Natural killer cell (primary cell): ENCODE results near the gene PKLR. TPM values are rescaled to one million over a fixed set of nuclear protein-coding genes. Genes with fewer than 3 reads are reported as not detected.

ENCODE experiments used
- ATAC-seq, 3 donors: fragments of 150-1000 bp in 2 of 3; fragments of 200-7000 bp in 1 of 3; cut with Tn5 transposase; 1 replicate in 1 of 3; 2 replicates in 2 of 3; pipeline ENCODE4 v1.10.0; 2021; ENCODE audit warnings: mild to moderate bottlenecking in 2 of 3, moderate library complexity in 2 of 3
- DNase-seq, 2 donors: peaks; one replicate each; pipeline versions ENCODE4 v3.0.0 to v3.0.0-alpha.2; 2013 to 2021; ENCODE audit warnings: mixed read lengths in 1 of 2
- H3K27ac ChIP-seq: one replicate; pipeline ENCODE4 v1.5.1; 2013; ENCODE audit warnings: mild to moderate bottlenecking, low read length
- H3K27me3 ChIP-seq: one replicate; pipeline ENCODE4 v1.6.1; 2013; ENCODE audit warnings: low read length; ENCODE audit not compliant: control insufficient read depth, insufficient read depth
- H3K36me3 ChIP-seq: one replicate; pipeline ENCODE4 v1.6.1; 2013; ENCODE audit warnings: low read length; ENCODE audit not compliant: control insufficient read depth, insufficient read depth
- H3K4me1 ChIP-seq: one replicate; pipeline ENCODE4 v1.6.1; 2013; ENCODE audit warnings: low read length; ENCODE audit not compliant: control insufficient read depth, insufficient read depth
- H3K4me3 ChIP-seq: one replicate; pipeline ENCODE4 v1.5.1; 2013; ENCODE audit warnings: low read length
- H3K9me3 ChIP-seq: one replicate; pipeline ENCODE4 v1.6.1; 2013; ENCODE audit warnings: low read length; ENCODE audit not compliant: control insufficient read depth, insufficient read depth
- H3K27ac Mint-ChIP-seq, 2 donors: one replicate each; pipeline ENCODE4 v1.8.0; 2022; ENCODE audit warnings: mild to moderate bottlenecking in 2 of 2, mixed read lengths in 2 of 2, moderate library complexity in 1 of 2
- H3K27me3 Mint-ChIP-seq, 2 donors: one replicate each; pipeline ENCODE4 v1.8.0; 2022; ENCODE audit warnings: low read depth in 2 of 2, mixed read lengths in 2 of 2
- H3K36me3 Mint-ChIP-seq: one replicate; pipeline ENCODE4 v1.8.0; 2022; ENCODE audit warnings: mixed read lengths
- H3K4me1 Mint-ChIP-seq, 2 donors: one replicate each; pipeline ENCODE4 v1.8.0; 2022; ENCODE audit warnings: mixed read lengths in 2 of 2
- H3K4me3 Mint-ChIP-seq: one replicate; pipeline ENCODE4 v1.8.0; 2022; ENCODE audit warnings: mild to moderate bottlenecking, moderate library complexity, mixed read lengths
- H3K9me3 Mint-ChIP-seq, 2 donors: one replicate each; pipeline ENCODE4 v1.8.0; 2022; ENCODE audit warnings: mixed read lengths in 2 of 2
- CTCF ChIP-seq: fragments of 200-600 bp; IDR thresholded peaks from one replicate; pipeline ENCODE4 v1.8.0; 2022; ENCODE audit warnings: antibody characterized with exemption
- WGBS: methylation state at CpG from one replicate; pipeline ENCODE4 v1.1.7; 2013; ENCODE audit warnings: missing lambda C conversion rate; ENCODE audit not compliant: insufficient coverage; 5-methylcytosine and 5-hydroxymethylcytosine counted together
- intact Hi-C: fragments of 100-400 bp; cut with micrococcal nuclease; formaldehyde crosslinking; loops from one replicate; pipeline ENCODE4 v1.14.2; 2022
- total RNA-seq, 4 donors: library from RNA; stranded (reverse); fragments of 120-200 nt in 1 of 4; gene quantifications; one replicate each; pipeline versions ENCODE4 v1.2.3 to v1.2.4, GENCODE V29; 2013 to 2022

PKLR gene
- total RNA-seq, 3 donors from 2014 or later (not counting 1 experiment from before 2014, with no cell fraction given) = 0.12 TPM; not detected in 2

DNA sequence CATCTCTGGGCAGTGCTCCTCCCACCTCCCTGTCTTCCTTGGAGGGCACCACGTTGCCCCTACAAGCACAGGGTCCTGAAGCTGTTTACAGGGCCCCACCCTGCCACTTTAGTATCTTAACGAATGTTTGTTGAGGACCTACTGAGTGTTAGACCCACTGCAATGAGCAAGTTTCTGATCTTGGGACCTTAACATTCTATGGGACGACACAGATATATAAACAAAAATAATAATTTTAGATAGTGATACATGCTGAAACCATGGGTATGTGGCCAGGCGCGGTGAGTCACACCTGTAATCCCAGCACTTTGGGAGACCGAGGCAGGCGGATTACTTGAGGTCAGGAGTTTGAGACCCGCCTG is 56.1 kb downstream of the PKLR start:
- TF ChIP-seq CTCF = no peak
- peaks cover 2 to 3% of the 10 kb centered on the region in 2 donors for H3K9me3 Mint-ChIP-seq
- Histone ChIP-seq H3K27ac (peak overlapping the region; percentile 78), H3K4me1 (peaks cover 43% of the 10 kb centered on the region), H3K4me3 (peak overlapping the region; percentile 74), H3K9me3 (peaks cover 3% of the 10 kb centered on the region), H3K36me3 (no peaks in the 10 kb centered on the region), H3K27me3 (no peaks in the 10 kb centered on the region)
- no peak for ATAC-seq
- H3K4me1 Mint-ChIP-seq = peaks cover 21 to 40% of the 10 kb centered on the region in 2 donors
- intact Hi-C loops = loop anchor here (2.0 kb wide), 1 partner anchor 38 kb away; the partner anchor contains the start of gene THBS3
- H3K4me3 Mint-ChIP-seq = peak overlapping the region; percentile 67
- H3K27ac Mint-ChIP-seq = peak overlapping the region; percentile 94 to 95
- DNase-seq = no peak
- 73% methylated on average over 7 of the region's 8 CpGs for WGBS
- H3K27me3 Mint-ChIP-seq = peaks cover 4 to 8% of the 10 kb centered on the region in 2 donors
- H3K36me3 Mint-ChIP-seq = peaks cover 8% of the 10 kb centered on the region

GRCh38 chr1:155244368-155245162 is 56.7 kb downstream of the PKLR start:
- peak; percentile 20 for TF ChIP-seq CTCF
- H3K9me3 Mint-ChIP-seq = peaks cover 2 to 3% of the 10 kb centered on the region in 2 donors
- peak overlapping the region; percentile 94 to 95 for H3K27ac Mint-ChIP-seq
- H3K27me3 ChIP-seq = no peaks in the 10 kb centered on the region
- DNase-seq = peak; percentile 88 to 96
- peak; percentile 92 to 97 (median 96) for ATAC-seq
- peaks cover 3% of the 10 kb centered on the region for H3K9me3 ChIP-seq
- peak overlapping the region; percentile 74 for H3K4me3 ChIP-seq
- peaks cover 4 to 8% of the 10 kb centered on the region in 2 donors for H3K27me3 Mint-ChIP-seq
- H3K36me3 Mint-ChIP-seq = peaks cover 8% of the 10 kb centered on the region
- H3K4me1 ChIP-seq = peaks cover 44% of the 10 kb centered on the region
- peak overlapping the region; percentile 78 for H3K27ac ChIP-seq
- intact Hi-C loops = loop anchor here (1.0 to 5.0 kb wide), 3 partner anchors 38 to 64 kb away; partner anchors contain the start of genes FDPS and THBS3
- WGBS = under 1% methylated on average over 51 of the region's 53 CpGs
- H3K4me3 Mint-ChIP-seq = peak overlapping the region; percentile 90
- no peaks in the 10 kb centered on the region for H3K36me3 ChIP-seq
- peaks cover 21 to 37% of the 10 kb centered on the region in 2 donors for H3K4me1 Mint-ChIP-seq

- Histone ChIP-seq H3K27me3 (no peaks in the 10 kb centered on the region), H3K9me3 (peaks cover 3% of the 10 kb centered on the region), H3K4me3 (no peak overlapping the region), H3K27ac (no peak overlapping the region), H3K4me1 (peaks cover 44% of the 10 kb centered on the region), H3K36me3 (peaks cover under 1% of the 10 kb centered on the region)
- intact Hi-C loops = loop anchor here (5.0 kb wide), 1 partner anchor 51 kb away; no protein-coding TSS in a partner anchor
- Mint-ChIP-seq H3K27ac (peak overlapping the region; percentile 94 to 95), H3K9me3 (peaks cover 2 to 3% of the 10 kb centered on the region in 2 donors), H3K4me1 (peaks cover 21 to 37% of the 10 kb centered on the region in 2 donors), H3K36me3 (peaks cover 8% of the 10 kb centered on the region), H3K27me3 (peaks cover 4 to 8% of the 10 kb centered on the region in 2 donors), H3K4me3 (peak overlapping the region; percentile 90)
- 94% methylated on average over 3 of the region's 3 CpGs for WGBS
- TF ChIP-seq CTCF = no peak
- ATAC-seq = no peak
- peak in 1 of 2 donors; percentile 6 for DNase-seq
Observed at GRCh38 chr1:155242805-155243358, 58.4 kb downstream of the PKLR start.
